Smooth muscle cell (in vitro differentiated cells): ENCODE data around the gene HOXC5. TPM values are rescaled to one million over a fixed set of nuclear protein-coding genes. Genes with fewer than 3 reads are reported as not detected.

ENCODE experiments used
- DNase-seq: peaks from one replicate; lab custom pipeline; 2025; ENCODE audit not compliant: unreplicated experiment; lab: John Stamatoyannopoulos, UW
- H2AFZ ChIP-seq: fragments of 200-600 bp; sonication (generic); 2 replicates; pipeline ENCODE4 v1.6.0; 2016; ENCODE audit warnings: antibody characterized with exemption, low read depth, mild to moderate bottlenecking
- H3F3A ChIP-seq: fragments of 200-600 bp; sonication (generic); 2 replicates; pipeline ENCODE4 v1.6.0; 2017; ENCODE audit warnings: antibody characterized with exemption, low read depth
- H3K27ac ChIP-seq: fragments of 200-600 bp; sonication (generic); 2 replicates; pipeline ENCODE4 v1.5.1; 2016; ENCODE audit warnings: low read depth, mild to moderate bottlenecking
- H3K27me3 ChIP-seq: fragments of 200-600 bp; sonication (generic); 2 replicates; pipeline ENCODE4 v1.6.1; 2016; ENCODE audit warnings: low read depth, mild to moderate bottlenecking
- H3K36me3 ChIP-seq: fragments of 200-600 bp; sonication (generic); 2 replicates; pipeline ENCODE4 v1.5.1; 2016; ENCODE audit warnings: low read depth
- H3K4me1 ChIP-seq: fragments of 200-600 bp; sonication (generic); 2 replicates; pipeline ENCODE4 v1.5.1; 2016; ENCODE audit warnings: low read depth
- H3K4me2 ChIP-seq: fragments of 200-600 bp; sonication (generic); 2 replicates; pipeline ENCODE4 v1.6.0; 2016; ENCODE audit warnings: mild to moderate bottlenecking
- H3K4me3 ChIP-seq: fragments of 200-600 bp; sonication (generic); 2 replicates; pipeline ENCODE4 v1.5.1; 2016; ENCODE audit warnings: mild to moderate bottlenecking
- H3K79me2 ChIP-seq: fragments of 200-600 bp; sonication (generic); 2 replicates; pipeline ENCODE4 v1.6.0; 2016; ENCODE audit warnings: low read depth, mild to moderate bottlenecking
- H3K9ac ChIP-seq: fragments of 200-600 bp; sonication (generic); 2 replicates; pipeline ENCODE4 v1.6.0; 2016; ENCODE audit warnings: low read depth
- H3K9me3 ChIP-seq: fragments of 200-600 bp; sonication (generic); replicated peaks from 2 replicates; pipeline ENCODE4 v1.5.1; 2016; ENCODE audit warnings: low read depth
- H4K20me1 ChIP-seq: fragments of 200-600 bp; sonication (generic); 2 replicates; pipeline ENCODE4 v1.6.0; 2016; ENCODE audit warnings: low read depth
- WGBS: methylation state at CpG from one replicate; pipeline ENCODE4 v1.1.7; 2016; ENCODE audit warnings: low lambda C conversion rate; 5-methylcytosine and 5-hydroxymethylcytosine counted together
- polyA plus RNA-seq: library from polyadenylated mRNA; unstranded; fragments of >200 nt; fragmentation: Nextera tagmentation; extraction: Ambion mirVana; gene quantifications from 2 replicates; pipeline ENCODE4 v1.2.1, GENCODE V29; 2016
- total RNA-seq: library from RNA; depleted of rRNA; stranded (reverse); fragments of >200 nt; gene quantifications from 2 replicates; pipeline ENCODE4 v1.2.3, GENCODE V29; 2014
- TF ChIP-seq, protein P1 (sequence below): fragments of 200-600 bp; sonication (generic); IDR thresholded peaks from 2 replicates; pipeline ENCODE4 v1.5.1; 2017; ENCODE audit warnings: borderline replicate concordance, mild to moderate bottlenecking, antibody characterized with exemption; ENCODE audit not compliant: insufficient read depth, poor library complexity, severe bottlenecking

Gene HOXC5
- total and polyA plus RNA-seq, 2 experiments from 2014 or later, result 0.54 to 1.3 TPM

DNA sequence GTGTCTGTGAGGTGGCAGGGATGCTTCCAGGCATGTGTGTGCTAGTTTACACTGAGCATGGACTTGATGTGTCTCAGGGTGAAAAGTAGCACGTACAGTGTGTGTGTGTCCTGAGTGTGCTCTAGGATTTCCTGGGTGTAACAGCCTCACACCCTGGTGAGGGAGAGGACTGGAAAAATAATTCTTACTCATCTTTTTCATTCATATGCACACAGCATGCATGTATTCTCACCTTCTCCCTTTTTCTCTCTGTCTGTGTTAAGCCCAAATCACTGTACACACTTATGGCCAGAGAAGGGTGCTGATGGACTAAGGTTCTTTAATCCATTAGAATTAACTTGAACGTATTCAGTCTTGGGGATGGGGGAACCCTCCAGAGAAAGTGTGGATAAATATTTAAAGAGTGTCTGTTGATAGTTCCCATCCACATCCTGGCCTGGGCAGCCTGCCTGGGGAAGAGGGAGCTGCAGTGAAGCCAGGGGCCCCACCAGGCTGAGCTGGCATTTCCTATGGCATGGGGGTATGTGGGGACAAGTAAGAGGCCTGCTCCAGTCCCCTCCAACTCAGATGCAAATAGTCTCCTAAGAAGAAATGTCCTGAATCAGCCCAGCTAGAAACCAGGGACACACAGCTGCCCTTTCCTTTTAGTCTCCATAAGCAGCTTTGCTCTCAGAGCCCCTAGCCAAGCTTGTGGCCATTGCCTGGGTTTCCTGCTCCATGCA is 25.2 kb upstream of the HOXC5 start:
- Histone ChIP-seq H3K36me3 (no peaks in the 10 kb centered on the region), H3K4me3 (no peak overlapping the region), H3K9me3 (no peaks in the 10 kb centered on the region), H3K27me3 (peaks cover 98% of the 10 kb centered on the region), H3F3A (no peaks in the 10 kb centered on the region), H3K4me2 (no peak overlapping the region), H3K9ac (no peak overlapping the region), H4K20me1 (no peaks in the 10 kb centered on the region), H3K27ac (no peak overlapping the region), H2AFZ (no peak overlapping the region), H3K79me2 (no peaks in the 10 kb centered on the region), H3K4me1 (no peaks in the 10 kb centered on the region)
- whole genome bisulfite sequencing, result 42% methylated on average over 2 of the region's 2 CpGs
- TF ChIP-seq, protein P1, sequence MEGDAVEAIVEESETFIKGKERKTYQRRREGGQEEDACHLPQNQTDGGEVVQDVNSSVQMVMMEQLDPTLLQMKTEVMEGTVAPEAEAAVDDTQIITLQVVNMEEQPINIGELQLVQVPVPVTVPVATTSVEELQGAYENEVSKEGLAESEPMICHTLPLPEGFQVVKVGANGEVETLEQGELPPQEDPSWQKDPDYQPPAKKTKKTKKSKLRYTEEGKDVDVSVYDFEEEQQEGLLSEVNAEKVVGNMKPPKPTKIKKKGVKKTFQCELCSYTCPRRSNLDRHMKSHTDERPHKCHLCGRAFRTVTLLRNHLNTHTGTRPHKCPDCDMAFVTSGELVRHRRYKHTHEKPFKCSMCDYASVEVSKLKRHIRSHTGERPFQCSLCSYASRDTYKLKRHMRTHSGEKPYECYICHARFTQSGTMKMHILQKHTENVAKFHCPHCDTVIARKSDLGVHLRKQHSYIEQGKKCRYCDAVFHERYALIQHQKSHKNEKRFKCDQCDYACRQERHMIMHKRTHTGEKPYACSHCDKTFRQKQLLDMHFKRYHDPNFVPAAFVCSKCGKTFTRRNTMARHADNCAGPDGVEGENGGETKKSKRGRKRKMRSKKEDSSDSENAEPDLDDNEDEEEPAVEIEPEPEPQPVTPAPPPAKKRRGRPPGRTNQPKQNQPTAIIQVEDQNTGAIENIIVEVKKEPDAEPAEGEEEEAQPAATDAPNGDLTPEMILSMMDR, result no peak
- no peak for DNase-seq

DNA sequence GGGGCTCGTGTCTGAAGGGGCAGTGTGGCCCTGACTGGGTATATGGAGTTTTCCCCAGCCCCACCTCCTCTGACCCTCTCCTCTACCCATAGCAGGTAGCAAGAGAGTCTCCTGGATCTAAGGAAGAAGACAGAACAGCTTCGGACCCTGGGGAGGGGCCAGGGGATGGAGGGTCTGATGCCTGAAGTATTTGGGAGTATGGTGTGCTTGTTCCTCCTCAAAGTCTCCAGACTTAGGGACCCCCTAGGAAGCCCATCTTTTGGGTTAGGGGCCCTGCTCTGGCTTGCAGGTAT is 24.6 kb upstream of the HOXC5 start:
- peak overlapping the region; percentile 22 for H3K4me2 ChIP-seq

DNA sequence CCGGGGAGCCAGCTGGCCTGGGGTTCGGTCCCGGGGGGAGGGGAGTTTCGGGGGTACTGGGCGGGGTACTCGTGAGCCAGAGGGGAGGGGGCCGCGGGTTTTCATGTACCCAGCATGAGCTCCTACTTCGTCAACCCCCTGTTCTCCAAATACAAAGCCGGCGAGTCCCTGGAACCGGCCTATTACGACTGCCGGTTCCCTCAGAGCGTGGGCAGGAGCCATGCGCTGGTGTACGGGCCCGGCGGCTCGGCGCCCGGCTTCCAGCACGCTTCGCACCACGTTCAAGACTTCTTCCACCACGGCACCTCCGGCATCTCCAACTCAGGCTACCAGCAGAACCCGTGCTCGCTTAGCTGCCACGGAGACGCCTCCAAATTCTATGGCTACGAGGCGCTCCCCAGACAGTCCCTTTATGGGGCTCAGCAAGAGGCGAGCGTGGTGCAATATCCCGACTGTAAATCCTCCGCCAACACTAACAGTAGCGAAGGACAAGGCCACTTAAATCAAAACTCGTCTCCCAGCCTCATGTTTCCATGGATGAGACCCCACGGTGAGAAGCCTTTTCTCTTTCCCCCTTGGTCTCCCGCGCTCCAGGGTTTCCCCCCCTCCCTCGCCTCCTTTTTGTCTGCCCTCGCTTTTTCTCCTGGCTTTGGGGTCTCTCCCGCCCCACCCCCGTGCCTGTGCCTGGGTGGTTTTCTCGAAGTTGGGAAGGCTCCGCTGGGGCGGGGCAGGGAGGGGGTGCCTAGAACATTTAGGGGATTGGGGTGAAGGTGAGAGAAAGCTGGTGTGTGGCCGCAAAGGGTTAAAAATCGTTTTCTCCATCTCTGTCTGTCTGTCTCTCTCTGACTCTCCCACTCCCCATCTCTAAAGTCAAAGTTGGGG is 23.4 kb upstream of the HOXC5 start:
- H3F3A ChIP-seq, result no peaks in the 10 kb centered on the region
- H3K4me2 ChIP-seq, result peak overlapping the region; percentile 77
- H3K9me3 ChIP-seq, result no peaks in the 10 kb centered on the region
- no peaks in the 10 kb centered on the region for H3K36me3 ChIP-seq
- H3K4me1 ChIP-seq, result peaks cover 3% of the 10 kb centered on the region
- 9% methylated on average over 27 of the region's 51 CpGs for WGBS
- no peaks in the 10 kb centered on the region for H4K20me1 ChIP-seq
- no peak overlapping the region for H2AFZ ChIP-seq
- no peak overlapping the region for H3K9ac ChIP-seq
- no peaks in the 10 kb centered on the region for H3K79me2 ChIP-seq
- peak overlapping the region; percentile 49 for H3K4me3 ChIP-seq
- TF ChIP-seq, protein P1, result no peak
- no peak overlapping the region for H3K27ac ChIP-seq
- H3K27me3 ChIP-seq, result peaks cover 98% of the 10 kb centered on the region
- no peak for DNase-seq

More for the DNA sequence above, 24.6 kb upstream of the HOXC5 start:
- Histone ChIP-seq H3K27me3 (peaks cover 98% of the 10 kb centered on the region), H3K36me3 (no peaks in the 10 kb centered on the region), H3K9ac (no peak overlapping the region), H3K79me2 (no peaks in the 10 kb centered on the region), H3K27ac (no peak overlapping the region), H3K4me1 (no peaks in the 10 kb centered on the region), H3K9me3 (no peaks in the 10 kb centered on the region), H3F3A (no peaks in the 10 kb centered on the region), H4K20me1 (no peaks in the 10 kb centered on the region), H3K4me3 (no peak overlapping the region), H2AFZ (no peak overlapping the region)
- TF ChIP-seq, protein P1, result no peak
- 51% methylated on average over 2 of the region's 2 CpGs for WGBS
- no peak for DNase-seq
